ENCODE data around the gene ZBTB16. TPM values are rescaled to one million over a fixed set of nuclear protein-coding genes. Genes with fewer than 3 reads are reported as not detected.

Gene ZBTB16
- polyA plus RNA-seq, 1 experiment = not detected

DNA sequence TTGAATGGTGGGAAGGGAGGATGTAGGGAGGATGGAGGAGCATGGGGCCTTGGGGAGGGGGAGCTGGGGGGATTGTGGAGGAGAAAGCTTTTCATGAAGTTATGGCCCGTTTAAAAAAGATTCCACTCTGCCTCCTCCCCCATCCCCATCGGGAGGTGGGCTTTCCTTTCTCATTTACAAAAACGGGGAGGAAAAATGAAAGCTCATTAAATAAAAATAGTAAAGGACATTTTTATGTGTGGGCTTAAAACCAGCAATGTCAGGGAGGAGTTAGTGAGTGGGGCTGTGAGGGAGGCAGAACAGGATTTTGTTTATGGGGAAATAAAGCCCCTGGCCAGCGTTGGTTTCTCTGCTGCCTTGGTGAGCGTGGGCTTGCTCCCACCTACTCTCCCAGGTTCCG is 83.2 kb downstream of the ZBTB16 start:
- H3K4me3 ChIP-seq (ENCODE audit: low read depth, low read length) = no peak overlapping the region
- TF ChIP-seq, protein P1, sequence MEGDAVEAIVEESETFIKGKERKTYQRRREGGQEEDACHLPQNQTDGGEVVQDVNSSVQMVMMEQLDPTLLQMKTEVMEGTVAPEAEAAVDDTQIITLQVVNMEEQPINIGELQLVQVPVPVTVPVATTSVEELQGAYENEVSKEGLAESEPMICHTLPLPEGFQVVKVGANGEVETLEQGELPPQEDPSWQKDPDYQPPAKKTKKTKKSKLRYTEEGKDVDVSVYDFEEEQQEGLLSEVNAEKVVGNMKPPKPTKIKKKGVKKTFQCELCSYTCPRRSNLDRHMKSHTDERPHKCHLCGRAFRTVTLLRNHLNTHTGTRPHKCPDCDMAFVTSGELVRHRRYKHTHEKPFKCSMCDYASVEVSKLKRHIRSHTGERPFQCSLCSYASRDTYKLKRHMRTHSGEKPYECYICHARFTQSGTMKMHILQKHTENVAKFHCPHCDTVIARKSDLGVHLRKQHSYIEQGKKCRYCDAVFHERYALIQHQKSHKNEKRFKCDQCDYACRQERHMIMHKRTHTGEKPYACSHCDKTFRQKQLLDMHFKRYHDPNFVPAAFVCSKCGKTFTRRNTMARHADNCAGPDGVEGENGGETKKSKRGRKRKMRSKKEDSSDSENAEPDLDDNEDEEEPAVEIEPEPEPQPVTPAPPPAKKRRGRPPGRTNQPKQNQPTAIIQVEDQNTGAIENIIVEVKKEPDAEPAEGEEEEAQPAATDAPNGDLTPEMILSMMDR (IDR thresholded peaks at IDR 0.05; ENCODE audit: low read depth, low read length) = no peak
- H3K27ac ChIP-seq (ENCODE audit: low read depth, low read length) = no peak overlapping the region
- ChIA-PET CTCF (no interaction called here), POLR2A (no interaction called here)
- H3K9me3 ChIP-seq (ENCODE audit: control insufficient read depth, insufficient read depth, low read length) = no peaks in the 10 kb centered on the region
- H3K27me3 ChIP-seq (ENCODE audit: control insufficient read depth, insufficient read depth, low read length) = peaks cover 15% of the 10 kb centered on the region
- no peak for DNase-seq (ENCODE audit: low read depth, low spot score)

DNA sequence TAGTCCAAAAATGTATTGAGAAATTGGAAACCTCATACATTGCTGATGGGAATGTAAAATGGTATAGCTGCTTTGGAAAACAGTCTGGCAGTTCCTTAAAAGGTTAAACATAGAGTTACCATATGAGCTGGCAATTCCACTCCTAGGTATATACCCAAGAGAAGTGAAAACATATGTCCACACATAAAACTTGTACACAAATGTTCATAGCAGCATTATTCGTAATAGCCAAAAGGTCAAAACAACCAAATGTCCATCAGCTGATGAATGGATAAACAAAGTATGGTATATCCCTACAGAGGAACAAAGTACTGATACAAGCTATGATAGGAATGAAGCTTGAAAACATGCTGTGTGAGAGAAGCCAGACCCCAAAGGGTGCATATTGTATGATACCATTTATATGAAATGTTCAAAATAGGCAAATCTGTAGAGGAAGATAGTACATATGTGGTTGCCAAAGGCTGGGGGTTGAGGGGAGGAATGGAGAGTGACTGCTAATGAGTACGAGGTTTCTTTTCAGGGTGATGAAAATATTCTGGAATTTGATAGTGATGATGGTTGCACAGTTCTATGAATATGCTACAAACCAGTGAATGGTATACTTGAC is 85.8 kb downstream of the ZBTB16 start:
- POLR2A ChIA-PET = no interaction called here
- CTCF ChIA-PET = no interaction called here
- DNase-seq (ENCODE audit: low read depth, low spot score) = no peak
- H3K27me3 ChIP-seq (ENCODE audit: control insufficient read depth, insufficient read depth, low read length) = peaks cover 12% of the 10 kb centered on the region
- no peaks in the 10 kb centered on the region for H3K9me3 ChIP-seq (ENCODE audit: control insufficient read depth, insufficient read depth, low read length)
- H3K27ac ChIP-seq (ENCODE audit: low read depth, low read length) = no peak overlapping the region
- no peak overlapping the region for H3K4me3 ChIP-seq (ENCODE audit: low read depth, low read length)
- TF ChIP-seq, protein P1 (IDR thresholded peaks at IDR 0.05; ENCODE audit: low read depth, low read length) = no peak

DNA sequence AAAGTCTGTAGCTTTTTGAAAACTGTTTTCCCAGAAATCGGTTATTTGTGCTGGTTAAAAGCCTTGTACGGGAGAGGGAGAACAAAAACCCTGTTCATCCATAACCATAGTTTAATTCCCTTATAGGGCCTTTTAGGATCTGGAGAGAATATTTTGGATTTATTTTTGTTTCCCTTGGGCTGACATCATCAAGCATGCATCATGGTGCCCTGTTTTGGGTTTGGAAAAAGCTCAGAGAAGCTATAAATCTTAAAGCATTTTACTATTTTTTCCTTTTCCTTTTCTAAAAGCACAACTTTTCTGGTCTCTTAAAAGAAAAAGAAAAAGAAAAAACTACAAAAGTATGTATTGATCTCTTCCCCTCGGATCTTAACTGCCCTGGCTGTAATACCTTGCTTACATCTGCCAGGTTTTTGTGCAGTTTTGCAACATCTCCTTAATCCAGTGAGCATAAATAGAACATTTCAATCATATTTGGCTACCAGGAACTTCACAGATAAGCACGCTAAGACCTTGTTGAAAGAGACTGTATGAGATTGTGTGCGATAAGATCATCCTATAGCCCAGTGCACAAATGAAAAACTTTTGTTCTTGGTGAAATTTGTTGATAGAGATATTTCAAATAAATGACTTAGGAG is 88.0 kb downstream of the ZBTB16 start:
- POLR2A ChIA-PET = no interaction called here
- Histone ChIP-seq H3K27ac (ENCODE audit: low read depth, low read length) (no peak overlapping the region), H3K27me3 (ENCODE audit: control insufficient read depth, insufficient read depth, low read length) (peaks cover 9% of the 10 kb centered on the region), H3K4me3 (ENCODE audit: low read depth, low read length) (no peak overlapping the region), H3K9me3 (ENCODE audit: control insufficient read depth, insufficient read depth, low read length) (no peaks in the 10 kb centered on the region)
- no peak for DNase-seq (ENCODE audit: low read depth, low spot score)
- TF ChIP-seq, protein P1 (IDR thresholded peaks at IDR 0.05; ENCODE audit: low read depth, low read length) = no peak
- CTCF ChIA-PET = interaction anchor here (1.2 kb wide), 1 partner anchor 114 kb away, joined by 3 read pairs; no protein-coding TSS in a partner anchor

DNA sequence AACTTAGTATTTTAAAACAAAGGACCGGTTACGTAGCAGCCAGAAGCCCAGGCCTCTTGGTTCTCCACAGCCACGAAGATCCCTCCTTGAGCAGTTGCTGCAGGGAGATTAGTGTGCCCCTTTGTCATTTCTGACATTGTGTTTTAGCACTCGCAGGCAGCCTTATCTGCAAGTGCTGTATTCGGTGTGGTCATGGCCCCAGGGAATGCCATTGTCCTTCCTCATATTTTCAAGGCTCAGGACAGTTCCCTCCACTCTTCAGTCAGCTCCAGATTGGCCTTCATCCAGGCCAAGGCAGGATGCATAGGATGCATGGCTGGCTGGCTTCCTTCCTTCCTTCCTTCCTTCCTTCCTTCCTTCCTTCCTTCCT is 88.5 kb downstream of the ZBTB16 start:
- TF ChIP-seq, protein P1 (IDR thresholded peaks at IDR 0.05; ENCODE audit: low read depth, low read length) = no peak
- ChIA-PET POLR2A (no interaction called here), CTCF (no interaction called here)
- Histone ChIP-seq H3K27ac (ENCODE audit: low read depth, low read length) (no peak overlapping the region), H3K4me3 (ENCODE audit: low read depth, low read length) (no peak overlapping the region), H3K27me3 (ENCODE audit: control insufficient read depth, insufficient read depth, low read length) (peaks cover 9% of the 10 kb centered on the region), H3K9me3 (ENCODE audit: control insufficient read depth, insufficient read depth, low read length) (no peaks in the 10 kb centered on the region)
- no peak for DNase-seq (ENCODE audit: low read depth, low spot score)

- Histone ChIP-seq H3K9me3 (ENCODE audit: control insufficient read depth, insufficient read depth, low read length) (no peaks in the 10 kb centered on the region), H3K27ac (ENCODE audit: low read depth, low read length) (no peak overlapping the region), H3K27me3 (ENCODE audit: control insufficient read depth, insufficient read depth, low read length) (peaks cover 5% of the 10 kb centered on the region), H3K4me3 (ENCODE audit: low read depth, low read length) (no peak overlapping the region)
- ChIA-PET CTCF (no interaction called here), POLR2A (no interaction called here)
- no peak for DNase-seq (ENCODE audit: low read depth, low spot score)
- TF ChIP-seq, protein P1 (IDR thresholded peaks at IDR 0.05; ENCODE audit: low read depth, low read length) = no peak
Observed at GRCh38 chr11:114149689-114150407, 90.3 kb downstream of the ZBTB16 start.
